ENCODE measurements around the gene TLK1.
"Not testable (repeated sequence)": the region's sequence is repeated elsewhere in the genome, so short reads cannot be mapped to it uniquely, and the experiment has no call there.

TLK1 gene

GRCh38 chr2:171086352-171087290 is 74.1 kb downstream of the TLK1 start:
- H3K4me3 ChIP-seq (ENCODE audit: low read depth, low read length): no peak overlapping the region
- TF ChIP-seq CTCF (IDR thresholded peaks at IDR 0.05; ENCODE audit: borderline replicate concordance, insufficient read depth, low read depth, low read length): peak; percentile 67; the same call in 1 of the 2 replicates

- TF ChIP-seq CTCF (IDR thresholded peaks at IDR 0.05; ENCODE audit: borderline replicate concordance, insufficient read depth, low read depth, low read length): no peak
- H3K4me3 ChIP-seq (ENCODE audit: low read depth, low read length): no peak overlapping the region
These were observed 76.6 kb downstream of the TLK1 start for GRCh38 chr2:171084128-171084527.

- no peak overlapping the region for H3K4me3 ChIP-seq (ENCODE audit: low read depth, low read length)
- TF ChIP-seq CTCF (IDR thresholded peaks at IDR 0.05; ENCODE audit: borderline replicate concordance, insufficient read depth, low read depth, low read length): no peak
These were observed 77.2 kb downstream of the TLK1 start for GRCh38 chr2:171083451-171083850.

- TF ChIP-seq CTCF (IDR thresholded peaks at IDR 0.05; ENCODE audit: borderline replicate concordance, insufficient read depth, low read depth, low read length): no peak
- no peak overlapping the region for H3K4me3 ChIP-seq (ENCODE audit: low read depth, low read length)
These were observed 79.0 kb downstream of the TLK1 start for GRCh38 chr2:171081649-171082111.

- TF ChIP-seq CTCF (IDR thresholded peaks at IDR 0.05; ENCODE audit: borderline replicate concordance, insufficient read depth, low read depth, low read length): no peak
- H3K4me3 ChIP-seq (ENCODE audit: low read depth, low read length): no peak overlapping the region
These were observed 80.1 kb downstream of the TLK1 start for GRCh38 chr2:171080607-171081006.

- H3K4me3 ChIP-seq (ENCODE audit: low read depth, low read length): not testable (repeated sequence)
These were observed 84.3 kb downstream of the TLK1 start for GRCh38 chr2:171076422-171076821.

GRCh38 chr2:171072164-171072563 is 88.5 kb downstream of the TLK1 start:
- H3K4me3 ChIP-seq (ENCODE audit: low read depth, low read length): no peak overlapping the region
- TF ChIP-seq CTCF (IDR thresholded peaks at IDR 0.05; ENCODE audit: borderline replicate concordance, insufficient read depth, low read depth, low read length): no peak
